LoVo (cell line): ENCODE results near the gene SYT14.

Experiments
- DNase-seq: peaks from one replicate; pipeline ENCODE4 v3.0.0-alpha.2; 2016; ENCODE audit warnings: low spot score

The SYT14 gene

GRCh38 chr1:210207597-210208450, 269.8 kb downstream of the SYT14 start:
- no peak for DNase-seq

DNA sequence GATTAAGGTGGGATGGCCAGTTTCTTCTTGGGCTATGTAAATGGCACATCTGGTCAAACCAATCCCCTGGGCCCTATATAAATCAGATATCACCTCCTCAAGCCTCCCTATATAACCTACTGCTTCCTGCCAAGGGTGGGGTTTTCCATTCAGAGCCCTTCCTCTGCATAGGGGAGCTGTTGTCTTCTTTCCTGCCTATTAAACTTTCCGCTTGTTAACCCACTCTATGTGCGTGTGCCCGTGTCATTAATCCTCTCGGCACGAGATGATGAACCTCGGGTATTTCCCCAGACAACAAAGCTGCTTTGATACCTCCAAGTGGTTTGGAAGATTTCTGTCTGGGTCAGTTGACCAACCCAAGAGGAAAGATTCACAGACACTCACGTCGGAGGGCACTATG, 275.3 kb downstream of the SYT14 start:
- DNase-seq, result no peak

DNA sequence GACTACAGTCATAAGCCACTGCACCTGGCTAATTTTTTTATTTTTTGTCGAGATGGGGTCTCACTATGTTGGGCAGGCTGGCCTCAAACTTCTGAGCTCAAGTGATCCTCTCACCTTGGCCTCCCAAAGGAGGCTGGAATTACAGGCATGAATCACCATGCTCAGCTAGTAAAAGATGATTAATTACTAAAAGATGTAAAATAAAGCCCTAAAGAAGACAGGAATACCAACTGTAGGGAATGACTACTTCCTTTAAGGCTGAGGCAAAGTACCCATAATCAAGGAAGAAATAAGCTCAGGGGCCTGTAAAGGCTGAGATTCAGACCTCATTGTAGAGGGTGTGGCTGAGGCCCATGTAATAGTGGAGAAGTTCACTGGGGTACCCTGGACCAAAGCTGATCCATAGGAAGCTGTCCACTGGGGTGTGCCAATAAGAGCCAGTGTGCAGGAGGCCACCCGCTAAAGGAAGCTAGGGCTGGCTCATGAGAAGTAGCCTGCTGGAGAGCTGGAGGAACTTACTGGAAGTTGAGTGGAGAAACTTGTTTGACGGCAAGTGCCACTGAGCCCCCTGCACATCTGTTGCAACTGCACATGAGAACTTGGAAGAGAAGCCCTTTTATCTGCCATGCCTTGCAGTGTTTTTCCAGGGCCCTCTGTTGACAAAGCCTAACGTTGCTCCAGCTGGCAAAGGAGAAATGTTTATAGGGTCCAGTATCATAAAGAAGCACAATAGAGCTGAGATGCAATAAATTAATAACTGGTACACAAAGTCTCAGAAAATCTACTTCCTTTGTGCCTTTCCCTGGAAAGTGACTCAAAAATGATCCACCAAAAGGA, 276.8 kb downstream of the SYT14 start:
- DNase-seq, result no peak

- DNase-seq, result no peak
These were observed 279.5 kb downstream of the SYT14 start for GRCh38 chr1:210217482-210217881.

GRCh38 chr1:210218047-210218446, 280.0 kb downstream of the SYT14 start:
- no peak for DNase-seq
